GM19238 (cell line): ENCODE data around the gene GRIK4.
"Not testable (repeated sequence)": the region's sequence is repeated elsewhere in the genome, so short reads cannot be mapped to it uniquely, and the experiment has no call there.

Experiments
- DNase-seq: peaks from one replicate; pipeline ENCODE4 v3.0.0; 2011; ENCODE audit warnings: low spot score; ENCODE audit not compliant: insufficient read length

GRIK4 gene

GRCh38 chr11:120573756-120574354 is 62.3 kb downstream of the GRIK4 start:
- DNase-seq: no peak

DNA sequence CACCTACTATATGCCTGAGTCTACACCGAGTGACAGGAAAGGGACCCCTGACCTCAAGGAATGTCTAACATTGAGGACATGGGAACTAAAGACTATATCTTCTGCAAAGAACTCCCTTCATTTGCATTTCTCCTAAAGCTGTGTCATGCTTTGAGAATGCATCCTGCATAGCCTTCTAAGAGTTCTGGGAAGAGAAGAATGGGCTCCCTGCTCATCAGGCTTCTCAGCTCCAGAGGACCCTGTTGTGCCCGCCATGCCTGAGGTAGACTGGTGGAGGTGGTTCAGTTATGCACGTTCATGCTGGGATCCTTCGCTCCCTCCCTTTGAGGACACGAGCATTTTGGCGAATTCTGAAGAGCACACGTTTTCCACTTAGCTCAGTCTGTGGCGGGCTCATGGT is 63.3 kb downstream of the GRIK4 start:
- DNase-seq: no peak

DNA sequence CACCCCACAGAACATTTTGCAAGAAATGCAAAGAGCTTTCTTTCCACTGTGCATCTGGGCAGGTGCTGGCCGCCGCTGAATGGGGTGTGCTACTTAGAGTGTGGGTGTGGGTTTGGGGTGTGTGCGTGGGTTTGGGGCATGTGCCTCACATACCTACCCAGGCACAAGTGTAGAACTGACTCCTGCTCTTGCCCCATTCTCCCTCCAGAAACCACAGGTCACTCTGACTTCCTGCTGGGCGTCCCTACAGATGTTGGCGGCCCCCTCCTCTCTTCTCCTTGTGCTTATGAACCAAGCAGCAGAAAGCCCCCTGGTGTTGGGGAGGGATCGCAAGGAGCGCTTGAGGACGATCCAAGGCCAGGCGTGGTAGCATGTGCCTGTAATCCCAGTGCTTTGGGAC is 63.9 kb downstream of the GRIK4 start:
- no peak for DNase-seq

- DNase-seq: no peak
Measured at GRCh38 chr11:120576606-120577005, 65.1 kb downstream of the GRIK4 start.

DNA sequence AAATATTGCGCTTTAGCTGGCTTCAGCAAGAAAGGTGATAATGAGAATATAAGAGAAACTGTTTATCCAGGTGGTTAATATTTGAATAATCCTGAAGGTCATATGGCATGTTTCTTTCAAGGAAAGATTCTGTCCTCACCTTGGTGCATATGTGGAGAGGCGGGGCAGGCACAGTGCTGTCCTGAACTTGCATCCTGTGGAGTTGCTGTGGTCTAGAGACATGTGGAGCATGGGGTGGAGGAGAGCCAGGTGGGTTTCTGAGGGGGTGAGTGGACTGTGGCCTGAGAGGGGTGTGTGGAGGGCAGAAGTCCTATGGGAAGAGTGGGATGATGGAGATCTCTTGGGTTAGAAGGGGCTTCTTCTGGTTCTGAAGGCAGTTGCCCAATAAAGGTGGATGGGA is 65.5 kb downstream of the GRIK4 start:
- no peak for DNase-seq

DNA sequence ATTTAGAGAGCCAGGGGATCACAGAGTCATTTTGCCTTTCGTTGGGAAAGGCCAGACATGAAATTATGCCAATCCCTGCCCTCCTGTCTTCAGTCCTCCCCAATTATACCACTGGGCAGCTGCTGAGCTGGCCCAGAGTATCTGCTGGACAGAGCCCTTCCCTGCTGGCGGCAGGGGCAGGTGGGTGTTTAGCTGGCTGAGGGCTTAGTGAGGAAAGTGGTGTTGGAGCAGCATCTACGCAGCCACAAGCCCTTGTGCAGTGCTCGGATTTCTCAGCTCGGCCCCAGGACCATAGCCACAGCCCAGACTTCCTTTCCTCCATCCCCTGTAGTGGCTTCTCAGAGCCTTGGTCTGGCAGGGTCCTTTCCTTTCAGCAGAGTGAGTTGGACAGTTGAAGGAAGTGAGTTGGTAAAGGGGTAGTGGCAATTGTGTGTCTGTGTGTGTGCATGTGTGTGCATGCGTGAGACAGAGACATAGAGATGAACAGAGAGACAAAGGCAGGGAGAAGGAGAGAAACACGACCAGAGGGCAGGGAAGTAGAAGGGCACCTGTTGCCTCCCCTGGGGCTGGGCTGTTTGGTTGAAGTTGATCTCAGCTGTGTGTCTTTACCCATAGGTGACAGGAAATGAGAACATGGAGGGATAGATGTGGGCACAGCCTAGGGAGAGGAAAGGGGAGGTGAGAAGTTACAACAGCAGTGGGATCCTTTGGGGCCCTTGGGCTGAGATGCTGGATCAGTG is 66.2 kb downstream of the GRIK4 start:
- DNase-seq: no peak

- DNase-seq: no peak
Measured at GRCh38 chr11:120578596-120579154, 67.1 kb downstream of the GRIK4 start.

DNA sequence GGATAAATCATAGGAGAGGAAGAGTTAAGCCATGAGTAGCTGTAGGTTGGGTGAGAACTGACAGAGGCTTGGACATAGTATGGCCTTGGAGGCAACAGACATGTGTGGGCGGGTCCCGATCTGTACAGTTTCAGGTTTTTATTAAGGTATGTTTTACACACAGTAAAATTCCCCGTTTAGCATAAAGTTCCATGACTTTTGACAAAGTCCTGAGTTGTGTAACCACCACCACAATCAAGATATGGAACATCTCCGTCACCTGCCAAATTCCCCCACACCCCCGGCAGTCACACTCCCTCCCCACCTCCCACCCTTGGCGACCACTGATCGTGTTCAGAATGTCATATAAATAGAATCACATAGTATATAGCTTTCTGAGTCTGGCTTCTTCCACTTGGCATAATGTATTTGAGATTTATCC is 68.1 kb downstream of the GRIK4 start:
- DNase-seq: no peak

- DNase-seq: no peak
Measured at GRCh38 chr11:120581313-120581712, 69.8 kb downstream of the GRIK4 start.

GRCh38 chr11:120582535-120582934 is 71.0 kb downstream of the GRIK4 start:
- DNase-seq: not testable (repeated sequence)

DNA sequence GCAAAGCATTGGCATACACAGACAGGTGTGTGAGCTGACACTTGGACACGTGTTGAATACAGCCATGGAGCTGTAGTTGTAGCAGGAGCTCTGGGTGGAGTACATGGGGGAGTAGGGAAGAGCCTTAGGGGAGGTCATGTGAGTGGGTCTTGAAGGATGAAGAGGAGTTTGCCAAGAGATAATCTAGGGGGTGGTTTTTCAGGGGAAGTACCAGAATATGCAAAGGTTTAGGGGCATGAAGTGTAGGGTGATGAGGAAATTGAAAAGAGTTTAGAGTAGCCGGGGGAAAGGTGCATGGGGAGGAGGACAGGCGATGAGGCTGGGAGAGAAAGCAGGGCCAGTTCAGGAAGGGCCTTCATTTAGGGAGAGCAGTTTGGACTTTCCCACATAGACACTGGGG is 74.5 kb downstream of the GRIK4 start:
- no peak for DNase-seq

DNA sequence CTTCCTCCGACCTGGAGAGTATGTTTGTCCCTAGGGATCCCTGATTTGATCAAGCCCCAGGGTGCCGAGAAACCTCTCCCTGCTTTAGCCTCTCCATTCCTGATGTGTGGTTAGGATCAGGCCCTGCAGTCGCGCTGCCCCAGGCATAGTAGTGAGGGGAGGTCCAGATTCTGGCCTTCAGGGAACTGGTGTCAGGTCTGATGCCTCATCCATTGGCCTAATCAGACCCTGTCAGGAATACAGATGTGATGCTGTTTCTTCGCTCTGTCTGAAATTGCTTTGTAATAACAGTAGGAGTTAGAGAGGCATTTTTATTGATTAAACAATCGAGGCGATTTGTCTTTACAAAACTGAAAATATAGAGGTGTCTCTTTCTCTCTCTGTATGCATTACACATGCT is 75.2 kb downstream of the GRIK4 start:
- no peak for DNase-seq

GRCh38 chr11:120587299-120587698 is 75.8 kb downstream of the GRIK4 start:
- DNase-seq: no peak

GRCh38 chr11:120589376-120589775 is 77.8 kb downstream of the GRIK4 start:
- no peak for DNase-seq

DNA sequence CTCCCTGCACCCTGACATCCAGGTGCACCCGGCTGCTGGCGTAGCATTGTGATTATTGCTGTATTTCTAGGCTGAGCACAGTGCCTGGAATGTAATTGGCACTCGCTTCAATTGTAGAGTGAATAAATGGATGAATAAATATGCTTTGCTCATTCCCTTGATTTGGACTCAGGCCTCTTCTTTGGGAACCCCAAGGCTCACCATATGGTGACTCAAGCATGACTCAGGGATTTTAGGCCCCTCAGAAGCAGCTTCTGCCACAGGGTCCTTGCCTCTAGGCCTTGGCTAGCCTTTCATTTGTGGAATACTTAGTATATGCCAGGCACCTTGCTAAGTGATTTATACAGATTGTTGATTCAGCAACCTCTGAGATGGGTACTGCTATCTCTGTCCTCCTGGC is 78.9 kb downstream of the GRIK4 start:
- DNase-seq: no peak

DNA sequence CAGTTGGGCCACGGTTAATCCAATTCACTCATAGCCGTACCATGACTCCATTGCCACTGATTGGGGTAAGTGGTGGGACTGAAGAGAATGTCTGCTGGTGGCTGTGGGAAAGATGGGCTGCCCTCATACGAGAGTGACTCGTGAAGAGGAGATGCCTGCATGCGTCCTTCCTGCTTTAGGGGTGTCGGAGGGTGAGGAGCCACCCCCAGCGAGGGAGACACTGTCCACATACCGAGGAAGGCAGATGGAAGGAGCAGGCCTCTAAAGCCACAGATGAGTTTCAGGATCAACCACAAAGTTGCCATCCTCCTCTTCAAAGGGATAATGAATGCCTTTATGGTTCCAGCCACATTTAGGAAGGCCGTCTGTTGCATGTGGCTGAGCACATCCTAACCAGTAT is 83.2 kb downstream of the GRIK4 start:
- DNase-seq: no peak

GRCh38 chr11:120595557-120595956 is 84.0 kb downstream of the GRIK4 start:
- DNase-seq: no peak

DNA sequence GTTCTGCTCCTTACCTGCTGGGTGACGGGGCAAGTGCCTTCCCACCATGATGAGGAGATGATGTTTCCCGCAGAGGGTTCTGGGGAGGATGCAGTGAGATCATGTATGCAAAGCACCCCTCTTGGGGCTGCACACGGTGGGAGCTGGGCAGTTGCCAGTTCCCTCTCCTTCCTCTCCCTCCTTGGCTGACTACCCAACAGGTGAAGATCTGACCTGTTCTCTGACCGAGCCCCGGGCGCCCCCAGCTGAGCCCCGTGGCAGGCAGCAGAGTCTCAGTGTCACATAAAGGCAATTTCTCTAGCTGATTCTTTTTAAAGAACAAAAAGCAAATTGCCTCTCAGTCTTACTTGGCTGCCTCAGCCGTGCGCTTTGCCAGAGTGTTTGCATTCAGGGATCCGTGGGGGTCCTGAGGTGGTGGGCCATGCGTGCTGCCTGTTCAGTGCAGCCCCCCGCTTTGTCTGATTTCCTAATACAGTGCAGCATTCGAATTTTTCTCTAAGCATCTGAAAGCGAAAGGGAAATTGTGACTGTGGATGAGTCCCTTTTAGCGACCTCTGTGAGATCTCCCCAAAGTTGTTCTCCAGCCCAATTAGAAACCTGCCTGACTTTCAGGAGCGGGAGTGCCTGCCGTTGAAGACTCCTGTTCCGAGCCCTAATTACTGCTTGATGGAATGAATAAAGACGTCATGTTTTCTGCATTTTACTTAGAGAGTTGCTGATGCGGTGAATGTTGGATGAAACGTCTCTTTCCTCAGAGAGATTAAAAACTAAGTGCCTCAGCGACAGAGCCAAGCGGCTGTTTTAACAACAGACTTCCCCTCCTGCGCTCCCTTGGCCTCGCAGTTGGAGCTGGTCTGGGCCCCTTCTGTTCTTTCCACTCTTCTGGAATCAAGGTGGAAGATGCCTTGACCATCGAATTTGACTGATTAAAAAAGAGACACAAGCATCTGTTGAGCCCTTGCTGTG is 86.0 kb downstream of the GRIK4 start:
- DNase-seq: no peak

DNA sequence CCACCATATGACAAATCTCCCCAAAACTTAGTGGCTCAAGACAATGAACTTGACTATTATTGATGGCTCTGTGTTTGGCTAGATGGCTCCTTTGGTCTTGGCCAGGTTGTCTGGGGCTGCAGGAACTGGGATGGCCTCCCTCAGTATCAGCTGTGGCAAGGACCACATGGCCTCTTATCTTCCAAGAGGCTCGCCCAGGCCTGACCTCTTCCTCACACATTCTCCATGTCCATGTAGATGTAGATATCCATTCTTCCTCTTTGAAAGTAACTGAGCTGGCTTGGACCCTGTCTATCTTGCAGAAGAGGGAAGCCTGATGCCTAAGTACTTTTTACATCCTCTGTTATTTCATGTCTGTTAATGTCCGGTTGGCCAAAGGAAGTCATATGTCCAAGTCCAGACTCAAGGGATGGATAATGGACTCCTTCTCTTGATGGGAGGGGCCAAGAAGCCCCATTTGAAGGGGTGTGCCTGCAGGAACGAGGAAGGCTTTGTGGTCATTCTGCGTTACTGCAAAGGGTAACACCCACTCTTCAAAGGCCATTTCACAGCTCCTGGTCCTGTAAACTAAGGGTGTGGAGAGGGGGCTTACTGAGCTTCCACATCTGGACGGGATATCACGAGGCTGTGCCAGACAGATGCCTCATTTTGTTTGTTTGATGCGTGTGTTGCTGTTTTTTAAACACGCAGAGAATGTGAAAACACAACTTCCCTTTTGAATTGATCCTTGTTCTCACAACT is 87.1 kb downstream of the GRIK4 start:
- no peak for DNase-seq

DNA sequence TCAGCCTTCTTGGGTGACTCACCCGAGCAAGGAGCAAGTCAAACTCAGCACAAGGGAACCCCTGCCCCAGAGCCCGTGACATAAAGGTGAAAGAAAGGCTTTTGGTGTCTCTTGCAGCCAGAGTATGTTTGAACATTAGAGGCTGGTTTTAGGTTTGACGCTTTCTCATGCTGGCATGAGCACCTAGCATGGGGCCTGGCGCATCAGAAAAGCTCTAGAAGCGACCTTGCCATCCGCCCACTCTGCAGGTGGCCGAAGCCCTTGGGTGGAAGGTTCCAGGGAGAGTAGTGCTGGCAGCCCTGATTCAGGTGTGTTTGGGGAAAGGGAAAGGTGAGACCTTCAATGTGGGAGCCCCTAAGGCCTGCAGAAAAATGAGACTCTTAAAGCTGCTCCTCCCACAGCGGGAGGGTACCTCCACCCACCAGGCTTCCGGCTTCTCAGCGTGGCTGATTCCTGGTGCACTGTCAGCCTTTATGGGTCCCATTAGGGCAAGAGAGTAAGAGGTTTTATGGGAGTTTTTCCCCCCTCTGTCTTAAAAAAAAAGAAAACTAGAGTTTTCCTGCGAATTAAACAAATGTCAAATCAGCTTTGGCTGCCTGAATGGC is 88.4 kb downstream of the GRIK4 start:
- no peak for DNase-seq

DNA sequence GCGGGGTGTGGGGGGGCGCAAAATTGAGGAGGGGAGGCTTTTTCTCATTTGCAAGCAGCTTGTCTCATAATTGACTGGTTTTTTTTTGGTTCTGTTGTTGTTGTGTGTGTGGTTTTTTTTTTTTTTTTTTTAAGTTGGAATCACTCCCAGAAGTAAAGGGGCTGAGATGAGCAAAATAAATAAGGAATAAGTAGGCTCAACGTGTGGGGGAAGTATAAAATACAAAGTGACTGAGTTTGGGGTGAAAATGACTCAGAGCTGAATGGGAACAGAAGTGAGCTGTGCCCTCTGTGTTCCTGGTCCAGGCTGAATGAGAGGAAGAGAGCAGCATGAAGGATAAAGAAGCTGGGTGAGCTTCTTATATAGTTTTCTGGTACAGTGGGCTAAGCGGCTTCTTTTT is 90.0 kb downstream of the GRIK4 start:
- DNase-seq: no peak
